Ovary (tissue), 9 donors: Measurements from ENCODE around the gene WDFY4. TPM values are rescaled to one million over a fixed set of nuclear protein-coding genes. Genes with fewer than 3 reads are reported as not detected.

Experiments
- DNase-seq, 5 donors: peaks; one replicate each; pipeline ENCODE4 v3.0.0-alpha.2; 2019 to 2020
- H3K27ac ChIP-seq, 2 donors: fragments of 200-600 bp; one replicate each; pipeline versions ENCODE4 v1.5.1 to v1.8.0; 2019 to 2022
- H3K27me3 ChIP-seq: fragments of 200-600 bp; one replicate; pipeline ENCODE4 v1.8.0; 2022
- H3K36me3 ChIP-seq: fragments of 200-600 bp; sonication (generic); one replicate; pipeline ENCODE4 v1.5.1; 2019
- H3K4me1 ChIP-seq: one replicate; pipeline ENCODE4 v1.8.1; 2013; ENCODE audit warnings: mild to moderate bottlenecking, moderate library complexity; ENCODE audit not compliant: insufficient read depth
- H3K4me3 ChIP-seq: fragments of 200-600 bp; sonication (generic); one replicate; pipeline ENCODE4 v1.5.1; 2017
- H3K9me3 ChIP-seq, 2 donors: fragments of 200-600 bp in 1 of 2; sonication (generic) in 1 of 2; one replicate each; pipeline versions ENCODE4 v1.5.1 to v1.8.1; 2013 to 2019; ENCODE audit warnings: mild to moderate bottlenecking in 1 of 2, moderate library complexity in 1 of 2
- EP300 ChIP-seq: sonication (generic); formaldehyde crosslinking; IDR thresholded peaks from one replicate; pipeline ENCODE4 v1.6.1; 2017; ENCODE audit warnings: antibody characterized with exemption
- POLR2A ChIP-seq: fragments of 450-650 bp; IDR thresholded peaks from one replicate; pipeline ENCODE4 v1.6.1; 2017; ENCODE audit warnings: antibody characterized with exemption, mild to moderate bottlenecking, moderate library complexity
- WGBS, 3 donors: extraction: QIAGEN DNeasy Blood & Tissue Kit in 1 of 3; methylation state at CpG; one replicate each; pipeline versions ENCODE4 v1.1.5 to v1.1.7; 2013 to 2017; 5-methylcytosine and 5-hydroxymethylcytosine counted together
- intact Hi-C, 4 donors: fragments of 100-400 bp; cut with DNase I; formaldehyde crosslinking; loops; one replicate each; pipeline versions ENCODE4 v1.11.0 to v1.15.1; 2022 to 2023
- polyA plus RNA-seq, 2 donors: library from polyadenylated mRNA; stranded (reverse); fragments of 200-250 nt in 1 of 2; fragments of 350-450 nt in 1 of 2; fragmentation: Illumina TruSeq in 1 of 2; extraction: RNeasy Lipid Tissue Mini Kit (QIAGEN cat#74804) in 1 of 2; gene quantifications; one replicate each; pipeline ENCODE4 v1.2.3, GENCODE V29; 2013 to 2014
- total RNA-seq, 7 donors: library from RNA; depleted of rRNA in 2 of 7; stranded (reverse); fragments of >200 nt in 2 of 7; fragmentation: NEBNext Ultra II Directional in 3 of 7; extraction: Animal tissue kit (Norgen Biotek cat#: 25700) in 3 of 7; gene quantifications; one replicate each; pipeline versions ENCODE4 v1.1.0 to v1.2.4, GENCODE V29; 2016 to 2023
- TF ChIP-seq, protein P1 (sequence below), 3 donors: fragments of 450-650 bp in 2 of 3; fragments of 200-600 bp in 1 of 3; IDR thresholded peaks; one replicate each; pipeline versions ENCODE4 v1.5.1 to v1.8.0; 2016 to 2022; ENCODE audit warnings: antibody characterized with exemption in 3 of 3, mild to moderate bottlenecking in 1 of 3
- donor health status: DM: no; HTN: no; CAD: no; lungs with moderate emphysema.
- donor health status: DM: no; HTN: no; CAD: no.
- donor health status: Bipolar disorder and iron deficiency.
- donor health status: DM: yes; HTN: yes; CAD: no.
- donor health status: DM: no; HTN: no; CAD: no.
- donor health status: DM: yes; HTN: yes; CAD: no.

WDFY4 gene
- total and polyA plus RNA-seq, 9 donors, result 0.54 to 4.2 (median 1.7) TPM

DNA sequence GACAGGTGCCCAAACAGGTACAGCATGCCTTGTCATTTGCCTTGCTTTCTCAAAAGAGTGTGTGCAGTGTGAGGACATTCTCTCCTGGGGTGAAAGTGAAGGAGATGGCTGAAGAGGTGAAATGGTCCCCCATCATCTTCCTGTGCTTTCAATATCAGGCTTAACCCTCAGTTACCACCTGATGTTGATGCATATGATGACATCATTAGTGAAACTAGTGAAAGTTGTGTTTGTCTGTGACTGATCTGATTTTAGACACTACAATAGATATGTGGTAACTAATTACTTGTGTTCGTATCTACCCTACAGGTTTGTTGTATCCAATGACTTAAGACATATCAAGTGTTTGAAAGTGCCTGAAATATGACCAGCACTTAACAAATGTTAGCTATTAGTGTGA lies 279.4 kb downstream of the WDFY4 start:
- no peak for DNase-seq
- intact Hi-C loops, result no loop called here
- Histone ChIP-seq H3K36me3 (no peaks in the 10 kb centered on the region), H3K27ac (no peak overlapping the region), H3K4me1 (no peaks in the 10 kb centered on the region), H3K4me3 (no peak overlapping the region), H3K9me3 (no peaks in the 10 kb centered on the region), H3K27me3 (no peaks in the 10 kb centered on the region)
- TF ChIP-seq, protein P1, sequence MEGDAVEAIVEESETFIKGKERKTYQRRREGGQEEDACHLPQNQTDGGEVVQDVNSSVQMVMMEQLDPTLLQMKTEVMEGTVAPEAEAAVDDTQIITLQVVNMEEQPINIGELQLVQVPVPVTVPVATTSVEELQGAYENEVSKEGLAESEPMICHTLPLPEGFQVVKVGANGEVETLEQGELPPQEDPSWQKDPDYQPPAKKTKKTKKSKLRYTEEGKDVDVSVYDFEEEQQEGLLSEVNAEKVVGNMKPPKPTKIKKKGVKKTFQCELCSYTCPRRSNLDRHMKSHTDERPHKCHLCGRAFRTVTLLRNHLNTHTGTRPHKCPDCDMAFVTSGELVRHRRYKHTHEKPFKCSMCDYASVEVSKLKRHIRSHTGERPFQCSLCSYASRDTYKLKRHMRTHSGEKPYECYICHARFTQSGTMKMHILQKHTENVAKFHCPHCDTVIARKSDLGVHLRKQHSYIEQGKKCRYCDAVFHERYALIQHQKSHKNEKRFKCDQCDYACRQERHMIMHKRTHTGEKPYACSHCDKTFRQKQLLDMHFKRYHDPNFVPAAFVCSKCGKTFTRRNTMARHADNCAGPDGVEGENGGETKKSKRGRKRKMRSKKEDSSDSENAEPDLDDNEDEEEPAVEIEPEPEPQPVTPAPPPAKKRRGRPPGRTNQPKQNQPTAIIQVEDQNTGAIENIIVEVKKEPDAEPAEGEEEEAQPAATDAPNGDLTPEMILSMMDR (IDR thresholded peaks at IDR 0.05), result no peak
- no peak for TF ChIP-seq POLR2A
- TF ChIP-seq EP300, result no peak
- WGBS, 3 donors, result 94 to 100% (median 95%) methylated on average over 1 of the region's 1 CpG

DNA sequence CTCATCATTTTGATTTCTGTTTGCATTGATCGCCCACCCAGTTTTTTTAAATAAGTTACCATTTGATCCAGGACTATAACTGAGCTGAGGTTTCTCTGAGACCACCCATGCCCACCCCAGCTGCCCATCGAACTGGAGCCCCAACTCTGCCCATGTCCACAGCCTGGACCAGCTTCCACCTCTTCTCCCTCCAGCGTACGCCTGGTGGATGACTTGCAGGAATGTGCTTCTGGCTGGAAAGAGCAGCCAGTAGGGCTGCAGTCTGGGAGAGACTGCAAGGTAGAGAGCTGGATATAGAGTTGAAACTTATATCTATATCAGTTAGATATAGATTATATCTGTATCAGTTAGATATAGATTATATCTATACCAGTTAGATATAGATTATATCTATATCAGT lies 280.8 kb downstream of the WDFY4 start:
- intact Hi-C loops, result no loop called here
- H3K4me3 ChIP-seq, result no peak overlapping the region
- no peaks in the 10 kb centered on the region for H3K36me3 ChIP-seq
- H3K27me3 ChIP-seq, result no peaks in the 10 kb centered on the region
- TF ChIP-seq, protein P1 (IDR thresholded peaks at IDR 0.05), result no peak
- TF ChIP-seq POLR2A, result no peak
- no peak for TF ChIP-seq EP300
- no peak for DNase-seq
- H3K27ac ChIP-seq, result no peak overlapping the region
- 95 to 97% (median 96%) methylated on average over 4 of the region's 4 CpGs for WGBS, 3 donors
- H3K9me3 ChIP-seq, result no peaks in the 10 kb centered on the region
- H3K4me1 ChIP-seq, result no peaks in the 10 kb centered on the region

DNA sequence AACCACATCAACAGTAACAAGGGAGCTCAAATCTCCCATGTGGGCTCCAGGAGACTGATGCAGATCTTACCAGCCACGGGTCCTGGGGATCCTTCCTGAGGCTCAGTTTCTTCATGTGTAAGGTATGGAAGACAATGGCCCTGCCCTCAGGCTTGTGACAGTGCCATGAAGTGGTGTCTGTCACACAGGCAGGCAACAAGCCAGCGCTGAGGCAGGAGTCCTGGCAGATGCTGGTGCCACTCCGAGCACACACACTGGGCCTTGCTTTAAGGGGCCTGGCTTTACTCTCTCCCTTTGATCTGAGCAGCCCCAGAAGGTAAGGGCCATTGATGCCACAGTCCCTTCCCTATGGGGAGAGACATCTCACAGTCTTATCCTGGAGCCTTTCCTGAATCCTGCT lies 283.4 kb downstream of the WDFY4 start:
- Histone ChIP-seq H3K36me3 (no peaks in the 10 kb centered on the region), H3K27ac (no peak overlapping the region), H3K27me3 (no peaks in the 10 kb centered on the region), H3K9me3 (no peaks in the 10 kb centered on the region), H3K4me3 (no peak overlapping the region), H3K4me1 (no peaks in the 10 kb centered on the region)
- no peak for DNase-seq
- WGBS, 3 donors, result 87 to 92% (median 89%) methylated on average over 3 of the region's 3 CpGs
- TF ChIP-seq EP300, result no peak
- TF ChIP-seq, protein P1 (IDR thresholded peaks at IDR 0.05), result no peak
- TF ChIP-seq POLR2A, result no peak
- intact Hi-C loops, result no loop called here

DNA sequence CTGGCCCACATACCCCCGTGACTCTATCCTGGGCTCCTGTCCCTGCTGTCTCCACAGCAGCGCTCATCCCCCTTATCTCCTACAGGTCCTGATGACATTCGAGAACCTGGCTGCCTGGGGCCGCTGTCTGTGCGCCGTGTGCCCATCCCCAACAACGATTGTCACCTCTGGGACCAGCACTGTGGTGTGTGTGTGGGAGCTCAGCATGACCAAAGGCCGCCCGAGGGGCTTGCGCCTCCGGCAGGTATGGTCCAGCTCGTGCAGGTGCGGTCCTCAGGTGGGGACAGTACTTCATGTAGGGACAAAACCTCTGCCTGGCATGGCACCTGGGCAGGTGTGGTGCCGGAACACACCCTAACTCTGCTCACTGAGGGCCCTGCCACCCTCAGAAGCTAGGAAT lies 285.4 kb downstream of the WDFY4 start:
- no peak for DNase-seq
- TF ChIP-seq, protein P1 (IDR thresholded peaks at IDR 0.05), result no peak
- TF ChIP-seq EP300 (no peak), POLR2A (no peak)
- H3K27ac ChIP-seq, result no peak overlapping the region
- no peaks in the 10 kb centered on the region for H3K36me3 ChIP-seq
- H3K4me1 ChIP-seq, result no peaks in the 10 kb centered on the region
- no peaks in the 10 kb centered on the region for H3K27me3 ChIP-seq
- 92 to 97% (median 93%) methylated on average over 14 of the region's 14 CpGs for WGBS, 3 donors
- H3K9me3 ChIP-seq, result no peaks in the 10 kb centered on the region
- intact Hi-C loops, result loop anchor here in 1 of 4 donors (10.0 kb wide), 1 partner anchor 545 kb away; no protein-coding TSS in a partner anchor
- H3K4me3 ChIP-seq, result no peak overlapping the region
